NCI-H460 (cell line): ENCODE data around the gene HSFX3. TPM values are rescaled to one million over a fixed set of nuclear protein-coding genes. Genes with fewer than 3 reads are reported as not detected.

Experiments
- total RNA-seq: library from RNA; depleted of rRNA; stranded (reverse); fragments of >200 nt; shearing (Covaris generic); gene quantifications from 2 replicates; pipeline ENCODE4 v1.2.3, GENCODE V29; 2014; rRNA removed

The HSFX3 gene
- total RNA-seq, 1 experiment from 2014 or later, result not detected

Other genes starting within 250 kb of the HSFX3 start
- gene IDS, start 44.6 kb downstream of the HSFX3 start, total RNA-seq, result 44.1 and 47.2 TPM in 2 replicates
- gene EOLA1, start 8.9 kb downstream of the HSFX3 start, total RNA-seq, result 12.4 and 16.6 TPM in 2 replicates
- gene MAGEA9B, start 37.5 kb upstream of the HSFX3 start, total RNA-seq, result 0.12 TPM in 1 of 2 replicates, not detected in the other
- not detected in 2 replicates for gene HSFX2, start 45.4 kb upstream of the HSFX3 start, total RNA-seq
- 13.6 and 15.5 TPM in 2 replicates for gene TMEM185A, start 81.9 kb upstream of the HSFX3 start, total RNA-seq
- 0.10 TPM in 1 of 2 replicates, not detected in the other for gene MAGEA11, start 162.1 kb upstream of the HSFX3 start, total RNA-seq
- 0.20 TPM in 1 of 2 replicates, not detected in the other for gene HSFX1, start 224.1 kb upstream of the HSFX3 start, total RNA-seq
- not detected in 2 replicates for gene MAGEA9, start 232.0 kb upstream of the HSFX3 start, total RNA-seq